ENCODE data around the gene ZSCAN12. TPM values are rescaled to one million over a fixed set of nuclear protein-coding genes. Genes with fewer than 3 reads are reported as not detected.

Gene ZSCAN12
- total and polyA plus RNA-seq, 2 of the 13 experiments (the other 11 are each of a cell fraction or from before 2014, with no cell fraction given) = 2.8 to 8.9 TPM

DNA sequence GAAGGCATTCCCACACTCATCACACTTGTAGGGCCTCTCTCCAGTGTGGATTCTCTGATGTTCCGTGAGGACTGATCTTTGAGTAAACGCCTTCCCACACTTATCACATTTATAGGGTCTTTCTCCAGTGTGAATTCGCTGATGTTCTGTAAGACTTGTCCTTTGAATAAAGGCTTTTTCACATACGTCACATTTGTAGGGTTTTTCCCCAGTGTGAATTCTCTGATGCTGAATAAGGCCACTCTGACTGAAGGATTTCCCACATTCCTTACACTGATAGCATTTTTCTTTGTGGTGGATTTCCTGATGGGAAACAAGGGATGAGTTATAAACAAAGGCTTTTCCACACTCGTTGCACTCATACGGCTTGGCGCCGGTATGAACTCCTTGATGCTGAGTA is 8.9 kb downstream of the ZSCAN12 start (continued):
- TF ChIP-seq, protein P1, sequence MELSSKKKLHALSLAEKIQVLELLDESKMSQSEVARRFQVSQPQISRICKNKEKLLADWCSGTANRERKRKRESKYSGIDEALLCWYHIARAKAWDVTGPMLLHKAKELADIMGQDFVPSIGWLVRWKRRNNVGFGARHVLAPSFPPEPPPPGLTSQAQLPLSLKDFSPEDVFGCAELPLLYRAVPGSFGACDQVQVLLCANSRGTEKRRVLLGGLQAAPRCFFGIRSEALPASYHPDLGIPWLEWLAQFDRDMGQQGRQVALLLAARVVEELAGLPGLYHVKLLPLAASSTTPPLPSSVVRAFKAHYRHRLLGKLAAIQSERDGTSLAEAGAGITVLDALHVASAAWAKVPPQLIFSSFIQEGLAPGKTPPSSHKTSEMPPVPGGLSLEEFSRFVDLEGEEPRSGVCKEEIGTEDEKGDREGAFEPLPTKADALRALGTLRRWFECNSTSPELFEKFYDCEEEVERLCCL (CRISPR knock-in tag; IDR thresholded peaks at IDR 0.05; ENCODE audit: borderline replicate concordance) = no peak
- TF ChIP-seq CHD4 (IDR thresholded peaks at IDR 0.05; ENCODE audit: borderline replicate concordance, low read length) = no peak
- TF ChIP-seq, protein P2, sequence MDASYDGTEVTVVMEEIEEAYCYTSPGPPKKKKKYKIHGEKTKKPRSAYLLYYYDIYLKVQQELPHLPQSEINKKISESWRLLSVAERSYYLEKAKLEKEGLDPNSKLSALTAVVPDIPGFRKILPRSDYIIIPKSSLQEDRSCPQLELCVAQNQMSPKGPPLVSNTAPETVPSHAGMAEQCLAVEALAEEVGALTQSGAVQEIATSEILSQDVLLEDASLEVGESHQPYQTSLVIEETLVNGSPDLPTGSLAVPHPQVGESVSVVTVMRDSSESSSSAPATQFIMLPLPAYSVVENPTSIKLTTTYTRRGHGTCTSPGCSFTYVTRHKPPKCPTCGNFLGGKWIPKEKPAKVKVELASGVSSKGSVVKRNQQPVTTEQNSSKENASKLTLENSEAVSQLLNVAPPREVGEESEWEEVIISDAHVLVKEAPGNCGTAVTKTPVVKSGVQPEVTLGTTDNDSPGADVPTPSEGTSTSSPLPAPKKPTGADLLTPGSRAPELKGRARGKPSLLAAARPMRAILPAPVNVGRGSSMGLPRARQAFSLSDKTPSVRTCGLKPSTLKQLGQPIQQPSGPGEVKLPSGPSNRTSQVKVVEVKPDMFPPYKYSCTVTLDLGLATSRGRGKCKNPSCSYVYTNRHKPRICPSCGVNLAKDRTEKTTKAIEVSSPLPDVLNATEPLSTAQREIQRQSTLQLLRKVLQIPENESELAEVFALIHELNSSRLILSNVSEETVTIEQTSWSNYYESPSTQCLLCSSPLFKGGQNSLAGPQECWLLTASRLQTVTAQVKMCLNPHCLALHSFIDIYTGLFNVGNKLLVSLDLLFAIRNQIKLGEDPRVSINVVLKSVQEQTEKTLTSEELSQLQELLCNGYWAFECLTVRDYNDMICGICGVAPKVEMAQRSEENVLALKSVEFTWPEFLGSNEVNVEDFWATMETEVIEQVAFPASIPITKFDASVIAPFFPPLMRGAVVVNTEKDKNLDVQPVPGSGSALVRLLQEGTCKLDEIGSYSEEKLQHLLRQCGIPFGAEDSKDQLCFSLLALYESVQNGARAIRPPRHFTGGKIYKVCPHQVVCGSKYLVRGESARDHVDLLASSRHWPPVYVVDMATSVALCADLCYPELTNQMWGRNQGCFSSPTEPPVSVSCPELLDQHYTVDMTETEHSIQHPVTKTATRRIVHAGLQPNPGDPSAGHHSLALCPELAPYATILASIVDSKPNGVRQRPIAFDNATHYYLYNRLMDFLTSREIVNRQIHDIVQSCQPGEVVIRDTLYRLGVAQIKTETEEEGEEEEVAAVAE (CRISPR knock-in tag; IDR thresholded peaks at IDR 0.05; ENCODE audit: borderline replicate concordance) = no peak
- no peak for TF ChIP-seq ZNF841 (CRISPR knock-in tag; IDR thresholded peaks at IDR 0.05; ENCODE audit: borderline replicate concordance)
- no peak for TF ChIP-seq ZNF567 (CRISPR knock-in tag; IDR thresholded peaks at IDR 0.05; ENCODE audit: borderline replicate concordance)
- TF ChIP-seq, protein P3, sequence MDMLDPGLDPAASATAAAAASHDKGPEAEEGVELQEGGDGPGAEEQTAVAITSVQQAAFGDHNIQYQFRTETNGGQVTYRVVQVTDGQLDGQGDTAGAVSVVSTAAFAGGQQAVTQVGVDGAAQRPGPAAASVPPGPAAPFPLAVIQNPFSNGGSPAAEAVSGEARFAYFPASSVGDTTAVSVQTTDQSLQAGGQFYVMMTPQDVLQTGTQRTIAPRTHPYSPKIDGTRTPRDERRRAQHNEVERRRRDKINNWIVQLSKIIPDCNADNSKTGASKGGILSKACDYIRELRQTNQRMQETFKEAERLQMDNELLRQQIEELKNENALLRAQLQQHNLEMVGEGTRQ (IDR thresholded peaks at IDR 0.05; ENCODE audit: low read depth, low read length) = no peak
- TF ChIP-seq, protein P3 (CRISPR knock-in tag; IDR thresholded peaks at IDR 0.05; ENCODE audit: borderline replicate concordance) = no peak
- no peak for TF ChIP-seq ZNF143 (CRISPR knock-in tag; IDR thresholded peaks at IDR 0.05)
- no peak for TF ChIP-seq JUNB (CRISPR knock-in tag; IDR thresholded peaks at IDR 0.05; ENCODE audit: borderline replicate concordance)

Data from HepG2 (cell line).